ENCODE measurements around the gene BCR. TPM values are rescaled to one million over a fixed set of nuclear protein-coding genes. Genes with fewer than 3 reads are reported as not detected.

Gene BCR
- total and polyA plus RNA-seq, 12 donors: 18.7 to 64.3 (median 42.4) TPM

GRCh38 chr22:23158516-23159290 lies 21.6 kb upstream of the BCR start:
- H3K27me3 ChIP-seq: no peaks in the 10 kb centered on the region
- DNase-seq: no peak
- H3K9me3 ChIP-seq (replicated peaks in 1 of 3): no peaks in the 10 kb centered on the region
- TF ChIP-seq POLR2A (IDR thresholded peaks at IDR 0.05): no peak
- TF ChIP-seq, protein P1, sequence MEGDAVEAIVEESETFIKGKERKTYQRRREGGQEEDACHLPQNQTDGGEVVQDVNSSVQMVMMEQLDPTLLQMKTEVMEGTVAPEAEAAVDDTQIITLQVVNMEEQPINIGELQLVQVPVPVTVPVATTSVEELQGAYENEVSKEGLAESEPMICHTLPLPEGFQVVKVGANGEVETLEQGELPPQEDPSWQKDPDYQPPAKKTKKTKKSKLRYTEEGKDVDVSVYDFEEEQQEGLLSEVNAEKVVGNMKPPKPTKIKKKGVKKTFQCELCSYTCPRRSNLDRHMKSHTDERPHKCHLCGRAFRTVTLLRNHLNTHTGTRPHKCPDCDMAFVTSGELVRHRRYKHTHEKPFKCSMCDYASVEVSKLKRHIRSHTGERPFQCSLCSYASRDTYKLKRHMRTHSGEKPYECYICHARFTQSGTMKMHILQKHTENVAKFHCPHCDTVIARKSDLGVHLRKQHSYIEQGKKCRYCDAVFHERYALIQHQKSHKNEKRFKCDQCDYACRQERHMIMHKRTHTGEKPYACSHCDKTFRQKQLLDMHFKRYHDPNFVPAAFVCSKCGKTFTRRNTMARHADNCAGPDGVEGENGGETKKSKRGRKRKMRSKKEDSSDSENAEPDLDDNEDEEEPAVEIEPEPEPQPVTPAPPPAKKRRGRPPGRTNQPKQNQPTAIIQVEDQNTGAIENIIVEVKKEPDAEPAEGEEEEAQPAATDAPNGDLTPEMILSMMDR (IDR thresholded peaks at IDR 0.05): no peak
- no peak overlapping the region for H3K27ac ChIP-seq
- no peak overlapping the region for H3K4me3 ChIP-seq
- 87 to 97% (median 89%) methylated on average over 8 to 14 of the region's 14 CpGs for WGBS, 4 donors
- no peaks in the 10 kb centered on the region for H3K36me3 ChIP-seq (replicated peaks in 1 of 2)
- H3K4me1 ChIP-seq (replicated peaks in 1 of 2): no peaks in the 10 kb centered on the region
- intact Hi-C loops (cut with DNase I): loop anchor here in 1 of 2 donors (10.0 kb wide), 1 partner anchor 84 kb away; the partner anchor contains the start of gene GNAZ

- Histone ChIP-seq H3K27ac (no peak overlapping the region), H3K27me3 (no peaks in the 10 kb centered on the region), H3K4me1 (replicated peaks in 1 of 2) (no peaks in the 10 kb centered on the region), H3K36me3 (replicated peaks in 1 of 2) (no peaks in the 10 kb centered on the region), H3K4me3 (no peak overlapping the region), H3K9me3 (replicated peaks in 1 of 3) (no peaks in the 10 kb centered on the region)
- no peak for DNase-seq
- intact Hi-C loops (cut with DNase I): loop anchor here in 1 of 2 donors (10.0 kb wide), 1 partner anchor 84 kb away; the partner anchor contains the start of gene GNAZ
- TF ChIP-seq, protein P1 (IDR thresholded peaks at IDR 0.05): no peak
- TF ChIP-seq POLR2A (IDR thresholded peaks at IDR 0.05): no peak
- 80 to 87% (median 86%) methylated on average over 2 to 6 of the region's 6 CpGs for WGBS, 4 donors
Observed at GRCh38 chr22:23159291-23159630, 21.0 kb upstream of the BCR start.

DNA sequence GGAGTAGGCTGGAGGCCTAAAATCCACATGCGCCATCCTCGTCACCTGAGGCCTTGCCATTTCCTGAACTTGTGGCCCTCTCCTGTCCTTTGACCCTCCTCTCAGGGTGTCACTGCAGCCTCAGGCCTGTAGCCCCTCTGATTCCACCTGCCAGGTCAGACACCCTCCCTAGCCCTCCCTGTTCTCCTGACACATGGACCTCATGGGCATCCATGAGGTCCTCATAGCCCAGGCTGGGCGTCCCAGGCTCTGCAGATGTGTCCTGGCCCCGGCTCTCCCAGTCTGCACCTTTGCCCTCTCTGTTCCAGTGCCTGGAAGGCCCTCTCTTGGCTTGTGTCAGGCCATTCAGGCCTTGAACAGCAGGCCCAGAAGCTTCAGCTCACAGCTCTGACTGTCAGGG lies 19.3 kb upstream of the BCR start:
- Histone ChIP-seq H3K27ac (no peak overlapping the region), H3K27me3 (no peaks in the 10 kb centered on the region), H3K4me1 (replicated peaks in 1 of 2) (no peaks in the 10 kb centered on the region), H3K4me3 (no peak overlapping the region), H3K9me3 (replicated peaks in 1 of 3) (no peaks in the 10 kb centered on the region), H3K36me3 (replicated peaks in 1 of 2) (no peaks in the 10 kb centered on the region)
- 93 to 97% (median 95%) methylated on average over 3 to 4 of the region's 4 CpGs for WGBS, 4 donors
- TF ChIP-seq POLR2A (IDR thresholded peaks at IDR 0.05): no peak
- TF ChIP-seq, protein P1 (IDR thresholded peaks at IDR 0.05): no peak
- intact Hi-C loops (cut with DNase I): no loop called here
- no peak for DNase-seq

GRCh38 chr22:23161574-23161973 lies 18.7 kb upstream of the BCR start:
- Histone ChIP-seq H3K4me1 (replicated peaks in 1 of 2) (no peaks in the 10 kb centered on the region), H3K27me3 (no peaks in the 10 kb centered on the region), H3K36me3 (replicated peaks in 1 of 2) (no peaks in the 10 kb centered on the region), H3K4me3 (no peak overlapping the region), H3K27ac (no peak overlapping the region), H3K9me3 (replicated peaks in 1 of 3) (no peaks in the 10 kb centered on the region)
- no peak for TF ChIP-seq POLR2A (IDR thresholded peaks at IDR 0.05)
- TF ChIP-seq, protein P1 (IDR thresholded peaks at IDR 0.05): no peak
- intact Hi-C loops (cut with DNase I): no loop called here
- no peak for DNase-seq
- WGBS, 4 donors: 86 to 93% (median 90%) methylated on average over 4 to 13 of the region's 13 CpGs
